DOHH2 (cell line): ENCODE data around the gene KDM3A.

Experiments
- H3F3A ChIP-seq: fragments of 200-600 bp; sonication (generic), shearing (Covaris generic); 2 replicates; pipeline ENCODE4 v1.6.0; 2016; ENCODE audit warnings: antibody characterized with exemption, mild to moderate bottlenecking; ENCODE audit not compliant: control insufficient read depth, insufficient read depth
- H3K27ac ChIP-seq: fragments of 200-600 bp; sonication (generic); 2 replicates; pipeline ENCODE4 v1.5.1; 2014; ENCODE audit warnings: low read depth, mild to moderate bottlenecking, low read length, moderate library complexity
- H3K27me3 ChIP-seq: fragments of 200-600 bp; sonication (generic); 2 replicates; pipeline ENCODE4 v1.6.1; 2014; ENCODE audit warnings: mild to moderate bottlenecking, low read length, mixed read lengths; ENCODE audit not compliant: control insufficient read depth
- H3K36me3 ChIP-seq: fragments of 200-600 bp; sonication (generic); 2 replicates; pipeline ENCODE4 v1.6.1; 2014; ENCODE audit warnings: mild to moderate bottlenecking, low read length, moderate library complexity, mixed read lengths; ENCODE audit not compliant: control insufficient read depth
- H3K4me1 ChIP-seq: fragments of 200-600 bp; sonication (generic); 2 replicates; pipeline ENCODE4 v1.6.1; 2014; ENCODE audit warnings: mild to moderate bottlenecking, low read length, mixed read lengths; ENCODE audit not compliant: control insufficient read depth
- H3K4me2 ChIP-seq: fragments of 200-600 bp; sonication (generic); 2 replicates; pipeline ENCODE4 v1.6.0; 2014; ENCODE audit warnings: mild to moderate bottlenecking, low read length, moderate library complexity
- H3K4me3 ChIP-seq: fragments of 200-600 bp; sonication (generic); 2 replicates; pipeline ENCODE4 v1.5.1; 2014; ENCODE audit warnings: mild to moderate bottlenecking, low read length, mixed read lengths
- H3K79me2 ChIP-seq: fragments of 200-600 bp; sonication (generic); 2 replicates; pipeline ENCODE4 v1.6.1; 2014; ENCODE audit warnings: mild to moderate bottlenecking, low read length, mixed read lengths; ENCODE audit not compliant: control insufficient read depth
- H3K9me2 ChIP-seq: fragments of 200-600 bp; sonication (generic); replicated peaks from 2 replicates; pipeline ENCODE4 v1.6.1; 2014; ENCODE audit warnings: mild to moderate bottlenecking, low read length, mixed read lengths; ENCODE audit not compliant: control insufficient read depth
- H3K9me3 ChIP-seq: fragments of 200-600 bp; sonication (generic); 2 replicates; pipeline ENCODE4 v1.6.1; 2014; ENCODE audit warnings: antibody characterized with exemption, low read length, mixed read lengths; ENCODE audit not compliant: control insufficient read depth, insufficient read depth
- H4K20me1 ChIP-seq: fragments of 200-600 bp; sonication (generic); 2 replicates; pipeline ENCODE4 v1.6.0; 2014; ENCODE audit warnings: low read depth, mild to moderate bottlenecking, antibody characterized with exemption, low read length, moderate library complexity; ENCODE audit not compliant: control insufficient read depth, insufficient read depth
- CTCF ChIP-seq: fragments of 200-600 bp; sonication (generic); IDR thresholded peaks from one replicate; pipeline ENCODE4 v1.5.1; 2014; ENCODE audit warnings: antibody characterized with exemption, mild to moderate bottlenecking, low read depth, low read length; ENCODE audit not compliant: poor library complexity, severe bottlenecking
- EZH2phosphoT487 ChIP-seq: fragments of 200-600 bp; sonication (generic); IDR thresholded peaks from 2 replicates; pipeline ENCODE4 v1.6.1; 2017; ENCODE audit warnings: borderline replicate concordance, mild to moderate bottlenecking, antibody characterized with exemption, low read length, moderate library complexity, mixed read lengths

The KDM3A gene

GRCh38 chr2:86411396-86411795 lies 29.8 kb upstream of the KDM3A start:
- H3K79me2 ChIP-seq = no peaks in the 10 kb centered on the region
- no peak overlapping the region for H3K27ac ChIP-seq
- H3K4me2 ChIP-seq = no peak overlapping the region
- H3K36me3 ChIP-seq = no peaks in the 10 kb centered on the region
- no peaks in the 10 kb centered on the region for H3K9me2 ChIP-seq
- no peaks in the 10 kb centered on the region for H3F3A ChIP-seq
- no peaks in the 10 kb centered on the region for H4K20me1 ChIP-seq
- no peak overlapping the region for H3K4me3 ChIP-seq
- H3K27me3 ChIP-seq = peaks cover 4% of the 10 kb centered on the region; the same call in 1 of the 2 replicates
- H3K9me3 ChIP-seq = no peaks in the 10 kb centered on the region
- no peak for TF ChIP-seq CTCF
- no peak for TF ChIP-seq EZH2phosphoT487
- peaks cover 7% of the 10 kb centered on the region for H3K4me1 ChIP-seq

- Histone ChIP-seq H3K9me2 (no peaks in the 10 kb centered on the region), H3K4me1 (peaks cover 7% of the 10 kb centered on the region), H3K27ac (no peak overlapping the region), H3K36me3 (no peaks in the 10 kb centered on the region), H3F3A (no peaks in the 10 kb centered on the region), H3K4me3 (no peak overlapping the region), H4K20me1 (no peaks in the 10 kb centered on the region), H3K9me3 (no peaks in the 10 kb centered on the region), H3K79me2 (no peaks in the 10 kb centered on the region), H3K4me2 (no peak overlapping the region), H3K27me3 (peaks cover 4% of the 10 kb centered on the region; the same call in 1 of the 2 replicates)
- no peak for TF ChIP-seq CTCF
- TF ChIP-seq EZH2phosphoT487 = no peak
These were observed 29.2 kb upstream of the KDM3A start for GRCh38 chr2:86412007-86412406.

- H3K27ac ChIP-seq = no peak overlapping the region
- no peaks in the 10 kb centered on the region for H3F3A ChIP-seq
- H3K36me3 ChIP-seq = no peaks in the 10 kb centered on the region
- peaks cover 4% of the 10 kb centered on the region; the same call in 1 of the 2 replicates for H3K27me3 ChIP-seq
- H3K4me2 ChIP-seq = no peak overlapping the region
- no peaks in the 10 kb centered on the region for H4K20me1 ChIP-seq
- no peaks in the 10 kb centered on the region for H3K79me2 ChIP-seq
- H3K4me3 ChIP-seq = no peak overlapping the region
- TF ChIP-seq EZH2phosphoT487 = no peak
- TF ChIP-seq CTCF = no peak
- H3K4me1 ChIP-seq = peaks cover 7% of the 10 kb centered on the region
- no peaks in the 10 kb centered on the region for H3K9me3 ChIP-seq
- H3K9me2 ChIP-seq = no peaks in the 10 kb centered on the region
These were observed 27.7 kb upstream of the KDM3A start for GRCh38 chr2:86413296-86414094.
